NOMO-1 treated with DMSO at 0.1 percent for 48 hours (cell line): ENCODE measurements around the gene NWD2.
"Not testable (repeated sequence)": the region's sequence is repeated elsewhere in the genome, so short reads cannot be mapped to it uniquely, and the experiment has no call there.

ENCODE experiments used
- DNase-seq: peaks from one replicate; lab custom pipeline; 2025; ENCODE audit not compliant: unreplicated experiment; lab: John Stamatoyannopoulos, UW

NWD2 gene, protein sequence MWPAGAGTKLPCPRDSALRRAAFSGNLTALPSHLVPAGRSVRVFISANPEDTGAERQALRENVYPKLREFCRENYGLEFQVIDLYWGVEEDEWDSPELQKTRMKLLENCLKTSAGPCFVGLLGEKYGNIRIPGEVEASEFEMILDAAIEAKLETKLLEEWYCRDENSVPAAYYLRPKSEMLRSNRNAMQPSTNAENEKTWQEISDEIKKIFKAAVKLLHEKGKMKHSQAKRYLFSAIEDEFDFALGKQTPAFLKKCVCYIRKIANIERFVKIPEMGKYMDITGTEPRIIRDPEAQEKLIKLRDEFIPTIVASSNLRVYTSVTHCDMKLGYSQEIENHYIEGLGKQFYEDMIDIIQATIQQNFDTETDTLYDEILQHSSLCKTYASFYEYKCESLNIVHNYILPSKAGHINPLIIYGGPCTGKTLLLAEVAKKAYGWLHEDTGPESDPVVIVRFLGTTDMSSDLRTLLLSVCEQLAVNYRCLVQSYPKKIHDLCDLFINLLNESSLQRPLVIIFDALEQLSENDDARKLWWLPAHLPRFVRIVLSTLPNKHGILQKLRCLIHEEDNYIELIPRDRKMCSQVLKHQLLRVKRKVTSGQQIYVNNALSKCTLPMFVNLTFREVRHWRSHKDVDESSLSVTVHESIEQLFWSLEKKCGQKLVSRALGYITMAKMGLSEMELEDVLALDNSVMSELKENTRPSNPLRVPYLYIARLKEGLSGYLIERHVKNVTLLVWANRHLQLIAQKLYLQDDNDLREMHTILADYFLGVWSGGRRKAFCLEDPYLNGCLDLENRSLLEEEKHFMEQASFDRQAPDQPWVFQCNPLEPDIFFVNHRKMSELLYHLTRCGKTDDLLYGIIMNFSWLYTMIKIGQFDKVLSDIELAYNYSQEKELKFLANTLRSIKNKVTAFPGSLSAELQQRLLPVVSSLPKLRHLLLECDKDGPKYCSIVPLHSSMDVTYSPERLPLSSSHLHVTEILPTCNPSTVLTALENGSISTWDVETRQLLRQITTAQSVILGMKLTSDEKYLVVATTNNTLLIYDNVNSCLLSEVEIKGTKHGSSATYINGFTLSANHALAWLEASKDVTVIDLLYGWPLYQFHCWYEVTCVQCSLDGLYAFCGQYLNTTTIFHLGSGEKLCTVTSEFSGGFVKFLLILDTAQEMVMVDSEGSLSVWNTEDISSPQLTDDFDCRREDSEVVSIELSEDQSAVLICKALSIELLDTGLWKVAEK (N-terminal part only)

DNA sequence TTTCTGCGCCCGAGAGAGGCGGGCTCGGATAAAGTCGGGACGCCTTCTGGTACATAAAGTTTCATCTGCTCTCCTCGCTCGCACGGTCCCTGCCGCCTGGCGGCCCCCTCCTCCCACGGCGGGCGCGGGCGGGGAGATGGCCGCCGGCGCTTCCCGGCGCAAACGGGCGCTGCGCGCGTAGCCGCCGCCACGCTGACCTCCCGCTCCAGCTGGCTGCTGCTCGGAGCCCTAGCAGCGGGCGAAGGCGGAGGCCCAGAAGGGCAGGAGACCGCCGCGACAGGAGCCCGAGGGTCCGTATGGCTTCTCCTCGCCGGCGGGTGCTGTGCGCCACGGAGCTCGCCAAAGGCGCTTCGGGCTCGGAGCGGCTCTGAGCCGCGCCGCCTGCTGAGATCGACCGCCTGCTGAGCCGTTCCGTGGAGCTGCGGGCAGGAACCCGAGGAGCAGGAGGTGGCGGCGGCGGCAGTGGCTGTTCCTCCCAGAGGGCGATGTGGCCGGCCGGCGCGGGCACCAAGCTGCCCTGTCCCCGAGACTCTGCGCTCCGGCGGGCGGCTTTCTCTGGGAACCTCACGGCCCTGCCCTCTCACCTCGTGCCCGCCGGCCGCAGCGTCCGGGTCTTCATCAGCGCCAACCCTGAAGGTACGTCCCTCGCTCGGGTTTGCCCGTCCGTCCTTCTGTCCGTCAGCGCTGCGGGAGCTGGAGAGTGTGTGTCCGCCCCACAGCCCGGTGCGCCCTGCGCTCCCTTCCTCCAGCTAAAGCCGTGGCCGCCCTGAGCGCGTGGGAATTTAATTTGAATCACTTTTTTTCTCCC is at the start of gene NWD2:
TSS of gene NWD2 (plus strand) at position 161 of the 808 bp plus-strand sequence. CDS start at position 486, 325 bp downstream.
- DNase-seq: no peak

GRCh38 chr4:37197899-37198298 is 46.6 kb upstream of the NWD2 start:
- DNase-seq: no peak

- not testable (repeated sequence) for DNase-seq
Measured at GRCh38 chr4:37204740-37205139, 39.8 kb upstream of the NWD2 start.

DNA sequence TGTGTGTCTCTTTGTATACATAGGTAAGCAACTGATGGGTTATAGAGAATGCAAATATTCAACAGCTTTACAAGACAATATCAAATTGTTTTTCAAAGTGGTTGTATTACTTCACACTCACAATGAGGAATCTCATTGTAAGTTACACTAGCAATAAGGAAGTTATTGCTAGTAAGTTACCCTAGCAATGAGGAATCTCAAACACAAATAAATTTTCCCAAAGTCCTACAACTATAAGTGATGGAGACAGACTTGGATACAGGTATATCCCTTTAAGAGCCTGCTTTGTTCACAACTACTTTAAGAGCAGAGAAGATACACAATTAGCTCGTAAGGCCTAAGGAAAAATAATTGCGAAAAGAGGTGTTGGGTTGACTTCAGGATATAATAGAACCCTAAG is 28.3 kb upstream of the NWD2 start:
- no peak for DNase-seq

- DNase-seq: no peak
Measured at GRCh38 chr4:37219242-37219641, 25.3 kb upstream of the NWD2 start.

DNA sequence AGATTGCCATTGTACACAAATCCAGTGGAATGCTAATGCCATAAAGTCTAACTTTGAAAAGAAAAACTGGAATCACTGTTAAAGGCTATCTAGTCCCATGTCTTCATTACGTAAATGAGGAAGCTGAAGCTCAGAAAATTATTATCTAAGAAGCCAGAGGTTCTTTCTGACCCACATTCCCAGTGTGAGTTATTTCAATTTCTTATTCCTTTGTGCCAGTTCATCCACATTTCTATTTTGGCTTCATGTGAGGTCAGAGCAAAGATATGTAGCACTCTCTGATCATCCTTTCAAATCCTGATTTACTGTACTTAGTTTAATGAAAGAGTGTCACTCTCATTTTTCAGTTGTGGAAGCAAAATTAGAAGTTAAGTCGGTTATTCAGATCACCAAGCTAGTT is 24.6 kb upstream of the NWD2 start:
- DNase-seq: no peak

- peak; percentile 1 for DNase-seq
Measured at GRCh38 chr4:37220685-37221084, 23.9 kb upstream of the NWD2 start.

- DNase-seq: no peak
Measured at GRCh38 chr4:37223732-37224131, 20.8 kb upstream of the NWD2 start.

DNA sequence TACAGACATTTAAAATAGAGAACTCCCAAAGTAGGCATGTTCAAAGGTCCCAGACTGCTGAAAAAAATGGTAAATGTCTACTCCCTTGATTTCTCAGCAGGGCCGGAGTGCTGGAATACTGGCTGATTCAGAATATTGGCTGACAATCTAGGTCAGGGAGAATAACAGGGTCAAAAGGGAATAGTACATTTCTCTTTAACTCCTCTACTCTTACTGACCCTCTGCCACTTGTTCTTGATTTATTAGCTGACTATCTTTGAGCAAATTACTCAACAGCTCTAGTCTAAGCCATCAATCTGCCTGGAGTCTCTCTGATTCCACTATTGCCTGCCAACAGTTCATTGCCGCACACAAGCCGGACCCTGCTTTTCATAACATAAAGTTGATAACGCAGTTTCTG is 19.7 kb upstream of the NWD2 start:
- no peak for DNase-seq

DNA sequence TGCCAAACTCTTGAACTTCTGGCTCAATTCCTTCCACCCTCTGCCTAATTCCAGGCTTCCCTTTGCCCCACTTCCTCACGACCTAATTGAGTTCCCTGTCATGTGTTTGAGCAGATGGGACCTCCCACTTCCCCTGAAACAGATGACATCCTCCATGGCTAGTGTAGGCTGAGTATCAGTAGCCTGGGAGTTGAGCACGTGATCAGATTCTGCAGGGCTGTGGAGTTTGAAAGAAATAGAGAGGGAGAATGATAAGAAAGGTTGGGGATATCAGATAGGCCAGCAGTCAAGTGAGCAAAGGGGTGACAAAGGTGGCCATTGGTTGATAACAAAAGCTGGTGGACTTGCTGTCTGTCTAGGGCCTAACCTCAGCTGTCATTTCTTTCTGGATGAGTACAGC is 18.8 kb upstream of the NWD2 start:
- no peak for DNase-seq

- DNase-seq: no peak
Measured at GRCh38 chr4:37232315-37232714, 12.2 kb upstream of the NWD2 start.

DNA sequence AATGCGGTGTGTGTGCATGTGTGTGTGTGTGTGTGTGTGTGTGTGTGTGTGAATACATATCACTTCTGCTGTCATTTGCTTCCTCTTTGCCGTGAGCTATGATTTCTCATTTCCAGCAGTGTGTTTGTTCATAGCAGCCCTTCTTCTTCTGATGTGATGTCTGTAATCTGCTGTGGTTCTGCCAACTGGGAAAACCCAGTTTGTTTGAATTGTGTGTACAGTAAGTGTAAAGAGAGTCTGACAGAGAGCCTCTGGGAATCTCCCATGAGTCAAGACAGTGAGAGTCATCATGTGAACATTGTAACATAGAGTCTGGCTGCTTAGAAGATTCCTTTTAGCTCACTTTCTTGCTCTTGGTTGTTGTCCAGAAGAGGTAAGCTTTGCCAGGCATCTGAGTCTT is 8.4 kb upstream of the NWD2 start:
- DNase-seq: no peak

GRCh38 chr4:37241647-37242046 is 2.9 kb upstream of the NWD2 start:
- no peak for DNase-seq

- no peak for DNase-seq
Measured at GRCh38 chr4:37243051-37243450, 1.5 kb upstream of the NWD2 start.

DNA sequence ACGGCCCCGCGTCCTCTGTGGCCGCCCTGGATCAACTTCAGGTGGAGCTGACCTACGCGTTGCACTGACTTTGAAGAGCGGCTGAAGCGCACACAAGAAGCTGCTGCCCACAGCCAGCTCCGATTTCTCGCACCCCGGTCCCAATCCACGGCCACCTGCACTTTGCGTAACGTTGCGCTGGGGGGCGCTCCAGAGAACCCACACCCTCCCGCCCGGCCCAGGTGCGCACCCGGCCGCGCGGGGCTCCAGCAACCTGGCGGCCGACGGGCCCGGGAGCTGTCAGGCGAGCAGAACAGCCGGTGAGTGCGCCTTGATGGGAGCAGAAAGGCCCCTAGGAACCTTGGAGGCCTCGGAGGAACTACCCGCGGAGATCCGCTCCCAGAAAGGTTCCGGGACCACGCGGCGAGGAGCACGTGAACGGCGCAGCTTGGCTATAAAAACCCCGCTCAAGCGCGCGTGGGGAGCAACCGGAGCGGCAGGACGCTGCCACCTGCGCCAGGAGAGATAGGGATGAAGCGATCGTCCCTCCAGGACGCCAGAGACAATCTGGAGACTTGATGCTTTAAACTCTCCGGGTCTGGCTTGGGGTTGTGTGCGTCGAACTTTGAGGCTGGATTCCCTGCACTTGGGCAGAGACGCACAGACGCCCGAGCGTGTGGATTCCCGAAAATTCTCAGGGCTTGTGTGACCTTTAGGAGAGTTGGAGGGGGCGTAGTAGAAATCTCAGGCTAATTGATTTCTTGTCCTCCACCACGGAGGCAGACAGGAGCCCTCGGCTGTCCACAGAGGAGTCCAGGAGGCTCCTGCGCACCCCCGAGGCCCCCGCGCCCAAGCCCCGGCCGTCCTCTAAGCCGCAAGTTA is 591 bp upstream of the NWD2 start:
- DNase-seq: no peak

DNA sequence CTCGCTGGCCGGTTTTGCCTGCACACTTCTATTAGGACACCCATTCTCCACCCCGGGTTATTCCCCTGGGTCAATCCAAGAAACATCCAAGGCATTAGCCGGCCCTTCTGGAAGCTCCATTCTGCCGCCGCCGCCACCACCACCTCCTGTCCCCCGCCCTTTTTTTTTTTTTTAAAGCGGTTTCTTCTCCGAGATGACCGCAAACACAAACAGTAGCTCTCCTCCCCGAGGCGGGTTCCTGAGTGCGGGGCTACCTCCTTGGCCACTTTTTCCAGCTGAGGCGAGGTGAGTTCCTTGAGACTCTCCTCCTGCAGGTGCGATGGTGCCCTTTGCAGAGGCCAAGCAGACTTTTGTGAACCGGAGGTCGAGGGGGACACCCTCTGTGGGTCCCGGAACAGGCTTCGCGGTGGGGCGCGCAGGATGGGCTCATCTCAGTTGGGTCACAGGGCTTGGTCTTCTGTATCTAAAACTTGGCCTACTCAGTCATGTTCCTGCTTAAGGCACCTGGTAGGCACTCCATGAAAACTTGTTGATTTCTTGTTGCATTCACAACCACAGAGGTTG is 930 bp downstream of the NWD2 start:
- no peak for DNase-seq

DNA sequence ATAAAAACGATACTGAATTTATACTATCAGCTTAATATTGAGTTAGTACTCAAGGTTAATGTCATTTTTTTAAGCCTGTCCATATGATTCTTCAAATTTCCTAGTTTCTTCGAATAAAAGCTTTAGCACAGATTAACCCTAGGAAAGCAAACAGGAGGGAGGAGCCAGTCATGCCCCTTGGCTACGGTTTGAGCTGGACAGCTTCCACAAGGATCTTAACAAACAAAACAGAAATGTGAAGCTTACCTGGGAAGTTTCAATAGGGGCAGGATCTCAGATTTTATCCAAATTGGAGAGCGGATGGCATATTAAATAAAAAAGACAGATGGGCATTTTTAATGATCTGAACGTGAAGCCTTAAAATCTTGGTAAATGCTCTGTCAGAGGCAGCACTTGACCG is 2.3 kb downstream of the NWD2 start:
- DNase-seq: no peak

GRCh38 chr4:37258221-37258620 is 13.7 kb downstream of the NWD2 start:
- DNase-seq: no peak

- DNase-seq: no peak
Measured at GRCh38 chr4:37268319-37268718, 23.8 kb downstream of the NWD2 start.
